Astrocyte (in vitro differentiated cells and primary cell): Measurements from ENCODE around the gene ART5.

ENCODE experiments used
- CTCF ChIP-seq: IDR thresholded peaks from 2 replicates; pipeline ENCODE4 v1.5.1; 2011; ENCODE audit warnings: low read depth, mild to moderate bottlenecking, inconsistent platforms, low read length, moderate library complexity; ENCODE audit not compliant: insufficient read depth
- EZH2 ChIP-seq: IDR thresholded peaks from 2 replicates; pipeline ENCODE4 v1.6.1; 2012; ENCODE audit warnings: mild to moderate bottlenecking, low read length, inconsistent platforms; ENCODE audit not compliant: insufficient read depth

DNA sequence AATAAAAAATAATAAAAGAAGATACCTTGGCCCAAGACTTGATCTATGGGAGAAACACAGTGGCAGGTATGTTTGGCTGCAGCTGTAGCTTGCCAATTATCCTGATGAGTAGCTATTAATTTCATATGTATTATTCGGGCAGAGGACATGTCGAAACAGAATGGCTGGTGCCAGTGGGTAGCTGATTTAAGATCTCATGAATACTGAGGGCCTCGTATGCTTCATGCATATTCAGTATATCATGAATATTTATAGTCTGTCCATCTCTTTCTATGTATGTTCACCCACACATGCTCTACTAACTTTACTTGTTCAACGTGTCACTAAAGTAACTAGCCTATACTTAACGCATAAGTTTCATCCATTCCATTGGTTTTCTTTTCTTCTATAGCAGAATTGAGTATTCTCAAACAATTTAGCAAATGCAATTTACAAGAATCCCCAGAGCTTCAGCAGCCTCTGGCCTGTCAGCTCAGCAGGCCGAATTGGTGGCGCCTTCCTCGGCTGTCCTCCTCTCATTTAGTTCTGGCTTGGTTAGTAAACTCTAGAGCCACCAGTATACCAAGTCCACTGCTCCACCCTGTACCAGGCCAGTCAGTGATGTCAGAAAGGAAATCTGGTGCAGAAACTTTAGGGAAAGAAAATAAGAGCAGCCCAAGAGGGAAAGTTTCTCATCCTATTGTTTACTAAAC, 17.9 kb downstream of the ART5 start:
- TF ChIP-seq CTCF (no peak), EZH2 (no peak)
